ENCODE data around the gene SWT1.
"Not testable (repeated sequence)": the region's sequence is repeated elsewhere in the genome, so short reads cannot be mapped to it uniquely, and the experiment has no call there.

The SWT1 gene

GRCh38 chr1:185193756-185194155, 36.8 kb downstream of the SWT1 start:
- no peak for DNase-seq

GRCh38 chr1:185198712-185199111, 41.7 kb downstream of the SWT1 start:
- not testable (repeated sequence) for DNase-seq

GRCh38 chr1:185200889-185201288, 43.9 kb downstream of the SWT1 start:
- no peak for DNase-seq

GRCh38 chr1:185207170-185207569, 50.2 kb downstream of the SWT1 start:
- DNase-seq, result no peak

GRCh38 chr1:185207980-185208602, 51.1 kb downstream of the SWT1 start:
- no peak for DNase-seq

GRCh38 chr1:185208626-185209180, 51.7 kb downstream of the SWT1 start:
- no peak for DNase-seq

GRCh38 chr1:185209357-185209756, 52.4 kb downstream of the SWT1 start:
- DNase-seq, result not testable (repeated sequence)

GRCh38 chr1:185213091-185213490, 56.1 kb downstream of the SWT1 start:
- DNase-seq, result no peak

- no peak for DNase-seq
These were observed 58.9 kb downstream of the SWT1 start for GRCh38 chr1:185215911-185216310.

GRCh38 chr1:185224132-185224531, 67.2 kb downstream of the SWT1 start:
- no peak for DNase-seq

- DNase-seq, result no peak
These were observed 70.2 kb downstream of the SWT1 start for GRCh38 chr1:185227161-185227560.

GRCh38 chr1:185228979-185229378, 72.0 kb downstream of the SWT1 start:
- DNase-seq, result no peak

- DNase-seq, result no peak
These were observed 73.0 kb downstream of the SWT1 start for GRCh38 chr1:185229981-185230380.

- DNase-seq, result no peak
These were observed 75.9 kb downstream of the SWT1 start for GRCh38 chr1:185232874-185233273.

GRCh38 chr1:185234183-185234582, 77.2 kb downstream of the SWT1 start:
- not testable (repeated sequence) for DNase-seq

- not testable (repeated sequence) for DNase-seq
These were observed 80.2 kb downstream of the SWT1 start for GRCh38 chr1:185237176-185237575.

GRCh38 chr1:185237661-185238060, 80.7 kb downstream of the SWT1 start:
- no peak for DNase-seq

GRCh38 chr1:185238447-185238846, 81.5 kb downstream of the SWT1 start:
- no peak for DNase-seq

- DNase-seq, result no peak
These were observed 82.9 kb downstream of the SWT1 start for GRCh38 chr1:185239861-185240260.

GRCh38 chr1:185241127-185241526, 84.2 kb downstream of the SWT1 start:
- no peak for DNase-seq

GRCh38 chr1:185244015-185244747, 87.2 kb downstream of the SWT1 start:
- DNase-seq, result no peak

GRCh38 chr1:185245466-185245865, 88.5 kb downstream of the SWT1 start:
- DNase-seq, result no peak

- DNase-seq, result no peak
These were observed 92.6 kb downstream of the SWT1 start for GRCh38 chr1:185249563-185249962.

GRCh38 chr1:185250063-185250462, 93.1 kb downstream of the SWT1 start:
- DNase-seq, result no peak
